Parathyroid adenoma (tissue), 2 donors: ENCODE measurements around the gene RCBTB2.

Source experiments
- H2AFZ ChIP-seq: fragments of 300-600 bp; sonication (generic); one replicate; pipeline ENCODE4 v1.7.0; 2017; ENCODE audit warnings: antibody characterized with exemption, mild to moderate bottlenecking
- H3K27ac ChIP-seq: fragments of 300-600 bp; sonication (generic); one replicate; pipeline ENCODE4 v1.7.0; 2017
- H3K27me3 ChIP-seq: fragments of 300-600 bp; sonication (generic); one replicate; pipeline ENCODE4 v1.7.0; 2017; ENCODE audit warnings: low read length; ENCODE audit not compliant: control insufficient read depth, insufficient read depth
- H3K36me3 ChIP-seq: fragments of 300-600 bp; sonication (generic); one replicate; pipeline ENCODE4 v1.7.0; 2017; ENCODE audit warnings: low read length; ENCODE audit not compliant: control insufficient read depth, insufficient read depth
- H3K4me1 ChIP-seq: fragments of 300-600 bp; sonication (generic); one replicate; pipeline ENCODE4 v1.7.0; 2017; ENCODE audit warnings: control low read depth
- H3K4me2 ChIP-seq: fragments of 300-600 bp; sonication (generic); one replicate; pipeline ENCODE4 v1.7.0; 2017; ENCODE audit warnings: low read length
- H3K4me3 ChIP-seq: fragments of 300-600 bp; sonication (generic); one replicate; pipeline ENCODE4 v1.7.0; 2017; ENCODE audit warnings: low read depth, low read length
- H3K79me2 ChIP-seq: fragments of 300-600 bp; sonication (generic); one replicate; pipeline ENCODE4 v1.7.0; 2017; ENCODE audit warnings: control low read depth
- H3K9ac ChIP-seq: fragments of 300-600 bp; sonication (generic); one replicate; pipeline ENCODE4 v1.7.0; 2017; ENCODE audit warnings: mild to moderate bottlenecking
- H3K9me3 ChIP-seq: fragments of 300-600 bp; sonication (generic); one replicate; pipeline ENCODE4 v1.7.0; 2017; ENCODE audit warnings: low read length; ENCODE audit not compliant: control insufficient read depth
- CTCF ChIP-seq: fragments of 300-600 bp; sonication (generic); IDR thresholded peaks from one replicate; pipeline ENCODE4 v1.7.0; 2017; ENCODE audit warnings: antibody characterized with exemption, mild to moderate bottlenecking
- donor health status: primary hyperparathyroidism.

Gene RCBTB2

GRCh38 chr13:48496271-48497161 lies 36.4 kb downstream of the RCBTB2 start:
- H3K27ac ChIP-seq, result no peak overlapping the region

GRCh38 chr13:48494874-48495273 lies 38.0 kb downstream of the RCBTB2 start:
- no peaks in the 10 kb centered on the region for H3K79me2 ChIP-seq
- H3K27me3 ChIP-seq, result no peaks in the 10 kb centered on the region
- no peaks in the 10 kb centered on the region for H3K36me3 ChIP-seq
- H3K9ac ChIP-seq, result no peak overlapping the region
- H3K4me2 ChIP-seq, result no peak overlapping the region
- no peak overlapping the region for H3K27ac ChIP-seq
- TF ChIP-seq CTCF, result no peak
- no peaks in the 10 kb centered on the region for H3K4me1 ChIP-seq
- H3K9me3 ChIP-seq, result no peaks in the 10 kb centered on the region
- H3K4me3 ChIP-seq, result no peak overlapping the region
- no peak overlapping the region for H2AFZ ChIP-seq

More at GRCh38 chr13:48496271-48497161, 36.4 kb downstream of the RCBTB2 start:
- no peaks in the 10 kb centered on the region for H3K79me2 ChIP-seq
- no peak overlapping the region for H2AFZ ChIP-seq
- no peak for TF ChIP-seq CTCF
- H3K9ac ChIP-seq, result no peak overlapping the region
- H3K4me3 ChIP-seq, result no peak overlapping the region
- no peaks in the 10 kb centered on the region for H3K9me3 ChIP-seq
- H3K4me1 ChIP-seq, result no peaks in the 10 kb centered on the region
- no peaks in the 10 kb centered on the region for H3K36me3 ChIP-seq
- H3K27me3 ChIP-seq, result no peaks in the 10 kb centered on the region
- no peak overlapping the region for H3K4me2 ChIP-seq

GRCh38 chr13:48493851-48494250 lies 39.0 kb downstream of the RCBTB2 start:
- no peak overlapping the region for H2AFZ ChIP-seq
- no peak overlapping the region for H3K4me3 ChIP-seq
- H3K9me3 ChIP-seq, result no peaks in the 10 kb centered on the region
- no peaks in the 10 kb centered on the region for H3K79me2 ChIP-seq
- no peak overlapping the region for H3K27ac ChIP-seq
- H3K36me3 ChIP-seq, result no peaks in the 10 kb centered on the region
- H3K9ac ChIP-seq, result no peak overlapping the region
- no peak overlapping the region for H3K4me2 ChIP-seq
- H3K27me3 ChIP-seq, result no peaks in the 10 kb centered on the region
- H3K4me1 ChIP-seq, result no peaks in the 10 kb centered on the region
- no peak for TF ChIP-seq CTCF

GRCh38 chr13:48493066-48493765 lies 39.7 kb downstream of the RCBTB2 start:
- Histone ChIP-seq H3K4me2 (no peak overlapping the region), H3K9me3 (no peaks in the 10 kb centered on the region), H3K27me3 (no peaks in the 10 kb centered on the region), H3K4me3 (no peak overlapping the region), H3K4me1 (no peaks in the 10 kb centered on the region), H3K79me2 (no peaks in the 10 kb centered on the region), H3K27ac (peak overlapping the region; percentile 49), H3K9ac (no peak overlapping the region), H3K36me3 (no peaks in the 10 kb centered on the region), H2AFZ (no peak overlapping the region)
- no peak for TF ChIP-seq CTCF
